ENCODE data around the gene RBL2. TPM values are rescaled to one million over a fixed set of nuclear protein-coding genes. Genes with fewer than 3 reads are reported as not detected.

Gene RBL2
- total and polyA plus RNA-seq, 9 of the 15 experiments (the other 6 are each of a cell fraction or from before 2014, with no cell fraction given) = 7.8 to 76.3 (median 28.5) TPM

GRCh38 chr16:53434377-53435065 lies at the start of gene RBL2 (continued):
- TF ChIP-seq MECOM (CRISPR knock-in tag; IDR thresholded peaks at IDR 0.05) (no peak), CREM (IDR thresholded peaks at IDR 0.05; ENCODE audit: low read depth) (peak; percentile 89), RFX5 (IDR thresholded peaks at IDR 0.05; ENCODE audit: low read depth, low read length) (no peak), NONO (IDR thresholded peaks at IDR 0.05; ENCODE audit: low read depth in 2 of 2, low read length in 1 of 2) (peak; percentile 46 to 72; a peak in 1 of 4 replicates), TCF3 (CRISPR knock-in tag; IDR thresholded peaks at IDR 0.05) (no peak), E2F8 (IDR thresholded peaks at IDR 0.05; ENCODE audit: low read depth, partially characterized antibody) (no peak), CBX3 (IDR thresholded peaks at IDR 0.05; ENCODE audit: borderline replicate concordance in 1 of 2, low read length in 2 of 2) (no peak), MTA1 (IDR thresholded peaks at IDR 0.05; ENCODE audit: borderline replicate concordance) (no peak), ATF4 (CRISPR knock-in tag; IDR thresholded peaks at IDR 0.05) (no peak), NBN (IDR thresholded peaks at IDR 0.05; ENCODE audit: low read depth) (no peak), BRD4 (IDR thresholded peaks at IDR 0.05) (no peak), PCBP1 (IDR thresholded peaks at IDR 0.05; ENCODE audit: low read depth, low read length, poor library complexity, severe bottlenecking) (no peak), ZHX1 (conservative IDR thresholded peaks at IDR 0.05; ENCODE audit: low read length) (no peak), ZC3H4 (CRISPR knock-in tag; IDR thresholded peaks at IDR 0.05; ENCODE audit: borderline replicate concordance) (no peak), PTBP1 (IDR thresholded peaks at IDR 0.05; ENCODE audit: low read depth, low read length) (no peak), ZNF224 (CRISPR knock-in tag; IDR thresholded peaks at IDR 0.05) (0 out of 2 replicates have a peak, but pooled peaks have one; percentile 53), DACH1 (IDR thresholded peaks at IDR 0.05; ENCODE audit: partially characterized antibody) (no peak), ZNF778 (CRISPR knock-in tag; IDR thresholded peaks at IDR 0.05) (no peak), FIP1L1 (IDR thresholded peaks at IDR 0.05; ENCODE audit: low read depth, low read length, poor library complexity, severe bottlenecking) (peak; percentile 66), U2AF1 (optimal IDR thresholded peaks at IDR 0.05; ENCODE audit: low read depth, low read length) (no peak), ZNF512 (tag; IDR thresholded peaks at IDR 0.05) (no peak)
